GM12873 (cell line): ENCODE data around the gene GRAMD2B.

ENCODE experiments used
- CTCF ChIP-seq: IDR thresholded peaks from 2 replicates; pipeline ENCODE4 v1.5.1; 2012; ENCODE audit warnings: low read depth, mild to moderate bottlenecking, moderate library complexity, low read length, control low read depth; ENCODE audit not compliant: insufficient read depth; ENCODE audit errors: missing control alignments

GRAMD2B gene

GRCh38 chr5:126445502-126446174 lies 22.4 kb downstream of the GRAMD2B start:
- no peak for TF ChIP-seq CTCF

GRCh38 chr5:126446498-126447224 lies 23.5 kb downstream of the GRAMD2B start:
- TF ChIP-seq CTCF = no peak

GRCh38 chr5:126448720-126449119 lies 25.5 kb downstream of the GRAMD2B start:
- no peak for TF ChIP-seq CTCF

GRCh38 chr5:126449751-126450271 lies 26.6 kb downstream of the GRAMD2B start:
- no peak for TF ChIP-seq CTCF

GRCh38 chr5:126450346-126450745 lies 27.1 kb downstream of the GRAMD2B start:
- no peak for TF ChIP-seq CTCF

GRCh38 chr5:126450907-126451306 lies 27.7 kb downstream of the GRAMD2B start:
- no peak for TF ChIP-seq CTCF

- TF ChIP-seq CTCF = no peak
Observed at GRCh38 chr5:126452477-126452876, 29.3 kb downstream of the GRAMD2B start.
